AG09309 (cell line): ENCODE measurements around the gene ABHD11.
"Not testable (repeated sequence)": the region's sequence is repeated elsewhere in the genome, so short reads cannot be mapped to it uniquely, and the experiment has no call there.

Experiments
- DNase-seq: peaks from one replicate; pipeline ENCODE4 v3.0.0-alpha.2; 2010; ENCODE audit warnings: low read depth
- H3K4me3 ChIP-seq: 2 replicates; pipeline ENCODE4 v1.5.1; 2011; ENCODE audit warnings: mild to moderate bottlenecking, low read depth, low read length, moderate library complexity; ENCODE audit not compliant: control insufficient read depth
- CTCF ChIP-seq: IDR thresholded peaks from 2 replicates; pipeline ENCODE4 v1.5.1; 2011; ENCODE audit warnings: mild to moderate bottlenecking, low read depth, low read length, inconsistent platforms; ENCODE audit not compliant: insufficient read depth, control insufficient read depth; ENCODE audit errors: missing control alignments

The ABHD11 gene

GRCh38 chr7:73721377-73721817 is 17.2 kb downstream of the ABHD11 start:
- H3K4me3 ChIP-seq = no peak overlapping the region
- no peak for DNase-seq
- no peak for TF ChIP-seq CTCF

DNA sequence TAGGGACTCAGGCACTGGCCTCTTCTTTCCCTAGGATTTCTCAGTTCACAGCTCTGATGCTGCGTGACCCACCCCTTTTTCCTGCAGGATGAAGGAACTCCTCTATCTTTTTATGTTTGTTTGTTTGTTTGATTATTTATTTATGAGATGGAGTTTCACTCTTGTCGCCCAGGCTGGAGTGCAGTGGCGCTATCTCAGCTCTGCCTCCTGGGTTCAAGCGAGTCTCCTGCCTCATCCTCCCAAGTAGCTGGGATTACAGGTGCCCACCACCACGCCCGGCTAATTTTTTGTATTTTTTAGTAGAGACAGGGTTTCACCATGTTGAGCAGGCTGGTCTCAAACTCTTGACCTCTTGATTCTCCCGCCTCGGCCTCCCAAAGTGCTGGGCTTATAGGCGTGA is 18.2 kb downstream of the ABHD11 start:
- not testable (repeated sequence) for DNase-seq, H3K4me3 ChIP-seq

DNA sequence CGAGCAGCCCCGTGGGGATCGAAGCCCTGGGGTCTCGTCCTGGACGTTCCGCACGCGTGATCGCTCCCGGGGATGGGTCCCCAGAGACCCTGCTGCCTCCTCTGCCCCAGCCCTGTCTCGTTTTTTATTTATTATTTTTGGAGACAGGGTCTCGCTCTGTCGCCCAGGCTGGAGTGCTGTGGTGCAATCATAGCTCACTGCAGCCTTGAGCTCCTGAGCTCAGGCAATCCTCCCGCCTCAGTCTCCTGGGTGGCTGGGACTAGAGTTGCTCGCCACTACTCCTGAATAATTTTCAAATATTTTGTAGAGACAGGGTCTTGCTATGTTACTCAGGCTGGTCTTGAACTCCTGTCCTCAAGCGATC is 18.8 kb downstream of the ABHD11 start:
- TF ChIP-seq CTCF = no peak
- peak overlapping the region; percentile 40 for H3K4me3 ChIP-seq
- DNase-seq = no peak

DNA sequence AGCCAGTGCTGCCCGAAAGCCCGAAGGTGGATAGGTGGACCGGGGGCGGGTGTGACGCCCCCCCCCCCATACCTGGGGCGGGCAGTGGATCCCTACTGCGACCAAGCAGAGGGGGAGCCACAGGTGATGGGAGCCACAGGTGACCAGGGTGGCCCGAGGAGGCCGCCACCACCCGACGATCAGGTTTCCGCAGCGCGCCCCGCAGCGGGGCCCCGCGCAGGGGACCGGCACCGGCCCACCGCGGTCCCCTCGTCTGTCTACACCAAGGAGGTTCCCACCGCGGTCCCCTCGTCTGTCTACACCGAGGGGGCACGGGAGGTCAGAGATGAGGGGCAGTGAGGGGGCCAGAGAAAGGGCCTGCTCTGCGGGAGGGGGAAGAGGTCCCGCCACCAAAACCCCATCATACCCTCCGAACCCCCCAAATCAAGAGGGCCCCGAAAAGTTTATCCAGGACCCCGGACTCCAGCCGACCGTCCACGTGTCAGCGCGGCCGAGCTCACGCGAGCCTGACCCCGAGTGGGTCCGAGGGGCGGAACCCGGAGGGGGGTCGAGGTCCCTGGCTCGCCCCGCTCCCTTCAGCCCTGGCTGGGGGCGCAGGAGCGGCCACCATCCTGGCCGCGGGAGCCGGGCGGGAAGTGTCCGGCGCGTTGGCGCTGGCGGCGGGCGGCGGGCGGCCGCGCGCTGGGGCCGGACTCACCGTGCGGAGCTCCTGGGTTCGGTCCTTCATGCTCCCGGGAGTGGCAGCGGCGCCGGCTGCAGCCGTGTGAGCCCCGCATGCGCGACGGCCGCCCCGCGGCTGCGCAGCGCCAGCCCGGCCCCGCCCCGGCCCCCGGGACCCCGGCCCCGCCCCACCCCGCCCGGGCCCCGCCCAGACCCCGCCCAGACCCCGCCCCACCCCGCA is 19.4 kb downstream of the ABHD11 start, which contains the start of gene STX1A:
Gene STX1A, minus strand, starts transcription at position 765 of the 901 bp plus-strand sequence. Its CDS starts 38 bp downstream, at position 727.
- DNase-seq = no peak
- no peak for TF ChIP-seq CTCF
- H3K4me3 ChIP-seq = peak within 1 kb of the TSS; percentile 83

DNA sequence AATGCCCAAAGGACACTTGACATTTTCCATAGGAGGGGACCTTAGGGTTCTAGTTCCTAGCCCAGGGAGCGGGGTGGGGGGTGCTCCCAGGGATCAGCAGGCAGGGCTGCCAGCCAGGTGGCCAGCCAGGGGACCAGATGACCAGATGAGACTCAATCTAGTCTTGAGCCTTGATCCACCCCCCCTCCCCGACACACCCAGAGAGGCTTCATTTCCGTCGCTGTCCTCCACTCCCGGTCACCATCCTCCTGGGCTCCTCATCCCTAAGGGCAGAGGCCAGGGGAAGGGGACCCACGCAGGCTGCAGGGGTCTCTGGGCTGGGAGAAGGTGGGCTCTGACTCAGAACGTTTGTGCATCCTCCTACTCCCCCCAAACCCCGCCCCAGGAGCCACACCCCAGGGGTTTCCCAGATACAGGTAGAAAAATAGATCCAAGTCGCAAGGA is 20.1 kb downstream of the ABHD11 start:
- DNase-seq = no peak
- H3K4me3 ChIP-seq = peak overlapping the region; percentile 83
- TF ChIP-seq CTCF = no peak

DNA sequence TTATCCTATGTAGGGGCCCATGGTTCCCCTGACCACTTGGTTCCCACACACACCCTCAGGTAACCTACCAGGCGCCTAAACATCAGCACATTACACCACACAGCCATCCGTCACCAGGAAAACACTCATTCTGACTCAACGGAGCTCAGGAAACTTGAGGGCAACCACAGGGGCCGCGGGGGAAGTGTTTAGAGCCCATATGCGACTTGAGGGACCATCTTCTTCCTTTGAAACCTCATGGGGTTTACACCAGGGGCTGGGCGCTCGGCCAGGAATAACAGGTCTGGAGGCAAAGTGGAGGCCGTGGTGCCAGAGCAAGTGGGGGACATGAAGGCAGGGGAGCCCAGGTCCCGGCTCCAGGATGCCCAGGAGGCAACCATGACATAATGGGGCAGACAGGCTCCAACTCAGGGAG is 20.6 kb downstream of the ABHD11 start:
- peak overlapping the region; percentile 83 for H3K4me3 ChIP-seq
- DNase-seq = peak; percentile 59
- TF ChIP-seq CTCF = no peak

DNA sequence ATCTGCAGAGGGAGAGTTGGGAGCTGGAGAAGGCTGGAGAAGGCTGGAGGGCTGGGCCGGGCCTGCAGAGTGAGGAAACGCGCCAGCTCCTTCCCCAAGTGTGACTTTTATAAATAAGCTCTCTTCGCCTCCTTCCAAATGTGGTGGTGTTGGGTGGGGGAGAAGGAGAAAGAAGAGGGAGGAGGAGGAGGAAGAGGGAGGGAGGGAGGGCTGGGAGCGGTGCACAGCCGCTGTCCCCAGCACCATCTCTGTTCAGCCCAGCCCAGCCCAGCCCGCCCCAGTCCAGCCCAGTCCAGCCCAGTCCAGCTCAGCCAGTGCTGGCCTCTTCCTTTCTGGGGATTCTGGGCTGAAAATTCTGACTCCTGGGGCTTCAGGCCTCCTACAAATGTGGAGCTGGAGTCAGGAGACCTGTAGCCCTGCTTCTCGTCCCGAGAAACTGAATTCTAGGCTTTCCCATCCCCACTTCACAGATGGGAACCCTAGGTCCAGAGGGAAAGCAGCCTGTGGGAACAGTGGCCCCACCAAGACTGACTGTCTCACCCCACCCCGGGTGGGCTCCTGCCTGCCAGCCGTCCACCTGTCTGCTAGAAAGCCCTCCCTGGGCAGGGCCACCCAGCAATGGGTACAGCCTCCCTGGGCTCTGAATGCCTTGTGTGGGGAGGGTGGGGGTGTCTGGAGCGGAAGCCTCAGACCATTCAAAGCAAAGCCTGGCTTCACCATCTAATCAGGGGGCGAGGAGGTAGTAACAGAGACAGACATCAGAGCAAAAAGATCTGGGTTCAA is 21.4 kb downstream of the ABHD11 start:
- peak overlapping the region; percentile 21 for H3K4me3 ChIP-seq
- DNase-seq = no peak
- no peak for TF ChIP-seq CTCF
